Neural progenitor cell (in vitro differentiated cells): ENCODE measurements around the gene NEURL1. TPM values are rescaled to one million over a fixed set of nuclear protein-coding genes. Genes with fewer than 3 reads are reported as not detected.

Experiments
- DNase-seq: peaks from one replicate; pipeline ENCODE4 v3.0.0-alpha.2; 2016; ENCODE audit warnings: low spot score
- H2AFZ ChIP-seq: fragments of 200-600 bp; sonication (generic); replicated peaks from 2 replicates; pipeline ENCODE4 v1.6.1; 2016; ENCODE audit warnings: antibody characterized with exemption
- H3F3A ChIP-seq: fragments of 200-600 bp; sonication (generic); 2 replicates; pipeline ENCODE4 v1.6.1; 2016; ENCODE audit warnings: antibody characterized with exemption, low read depth
- H3K27ac ChIP-seq: fragments of 200-600 bp; sonication (generic); 2 replicates; pipeline ENCODE4 v1.5.1; 2016; ENCODE audit warnings: mild to moderate bottlenecking
- H3K27me3 ChIP-seq: fragments of 200-600 bp; sonication (generic); 2 replicates; pipeline ENCODE4 v1.6.1; 2016; ENCODE audit warnings: mild to moderate bottlenecking, moderate library complexity
- H3K36me3 ChIP-seq: fragments of 200-600 bp; sonication (generic); 2 replicates; pipeline ENCODE4 v1.5.1; 2016
- H3K4me1 ChIP-seq: fragments of 200-600 bp; sonication (generic); 2 replicates; pipeline ENCODE4 v1.6.1; 2016; ENCODE audit warnings: mixed run types
- H3K4me2 ChIP-seq: fragments of 200-600 bp; sonication (generic); 2 replicates; pipeline ENCODE4 v1.6.1; 2016
- H3K4me3 ChIP-seq: fragments of 200-600 bp; sonication (generic); 2 replicates; pipeline ENCODE4 v1.5.1; 2016
- H3K79me2 ChIP-seq: fragments of 200-600 bp; sonication (generic); 2 replicates; pipeline ENCODE4 v1.6.1; 2016; ENCODE audit warnings: low read depth
- H3K9ac ChIP-seq: fragments of 200-600 bp; sonication (generic); 2 replicates; pipeline ENCODE4 v1.6.1; 2016
- H3K9me3 ChIP-seq: fragments of 200-600 bp; sonication (generic); 2 replicates; pipeline ENCODE4 v1.5.1; 2016; ENCODE audit warnings: low read depth
- H4K20me1 ChIP-seq: fragments of 200-600 bp; sonication (generic); 2 replicates; pipeline ENCODE4 v1.6.1; 2016; ENCODE audit warnings: low read depth
- H3K27ac Mint-ChIP-seq: 3 replicates; pipeline ENCODE4 v1.8.0; 2021; ENCODE audit warnings: mixed read lengths
- H3K27me3 Mint-ChIP-seq: 2 replicates; pipeline ENCODE4 v1.8.0; 2022; ENCODE audit warnings: low read depth, mild to moderate bottlenecking, inconsistent platforms, moderate library complexity, mixed read lengths; ENCODE audit not compliant: insufficient read depth
- H3K36me3 Mint-ChIP-seq: 3 replicates; pipeline ENCODE4 v1.8.0; 2021; ENCODE audit warnings: mixed read lengths
- H3K4me1 Mint-ChIP-seq: 3 replicates; pipeline ENCODE4 v1.8.0; 2021; ENCODE audit warnings: mixed read lengths
- H3K4me3 Mint-ChIP-seq: 3 replicates; pipeline ENCODE4 v1.8.0; 2021; ENCODE audit warnings: mild to moderate bottlenecking, moderate library complexity, mixed read lengths
- H3K9me3 Mint-ChIP-seq: 3 replicates; pipeline ENCODE4 v1.8.0; 2020; ENCODE audit warnings: mixed read lengths
- CTCF ChIP-seq: fragments of 200-600 bp; sonication (generic); IDR thresholded peaks from 2 replicates; pipeline ENCODE4 v1.5.1; 2017; ENCODE audit warnings: antibody characterized with exemption, mild to moderate bottlenecking
- EZH2 ChIP-seq: fragments of 200-600 bp; sonication (generic); IDR thresholded peaks from 2 replicates; pipeline ENCODE4 v1.6.1; 2017; ENCODE audit warnings: antibody characterized with exemption, mild to moderate bottlenecking, moderate library complexity
- EZH2phosphoT487 ChIP-seq: fragments of 200-600 bp; sonication (generic); IDR thresholded peaks from 2 replicates; pipeline ENCODE4 v1.6.1; 2017; ENCODE audit warnings: antibody characterized with exemption
- total RNA-seq: library from RNA; depleted of rRNA; stranded (reverse); fragments of >200 nt; gene quantifications from 2 replicates; pipeline ENCODE4 v1.2.3, GENCODE V29; 2015; ENCODE audit warnings: low replicate concordance

The NEURL1 gene
- total RNA-seq, 1 donor from 2014 or later, result 0.06 TPM

- Mint-ChIP-seq H3K4me1 (peaks cover 6% of the 10 kb centered on the region), H3K4me3 (no peak overlapping the region), H3K36me3 (peaks cover 7% of the 10 kb centered on the region), H3K9me3 (no peaks in the 10 kb centered on the region), H3K27me3 (peaks cover 3% of the 10 kb centered on the region), H3K27ac (peak overlapping the region; percentile 2)
- H3K4me2 ChIP-seq, result no peak overlapping the region
- no peaks in the 10 kb centered on the region for H3K36me3 ChIP-seq
- H3K9me3 ChIP-seq, result no peaks in the 10 kb centered on the region
- no peak overlapping the region for H3K9ac ChIP-seq
- TF ChIP-seq CTCF, result peak; percentile 85
- TF ChIP-seq EZH2, result no peak
- no peak for TF ChIP-seq EZH2phosphoT487
- H2AFZ ChIP-seq, result no peak overlapping the region
- H3K27ac ChIP-seq, result no peak overlapping the region
- H3K4me1 ChIP-seq, result no peaks in the 10 kb centered on the region
- no peaks in the 10 kb centered on the region for H3K79me2 ChIP-seq
- no peak overlapping the region for H3K4me3 ChIP-seq
- DNase-seq, result peak; percentile 78
- H3F3A ChIP-seq, result no peaks in the 10 kb centered on the region
- no peaks in the 10 kb centered on the region for H3K27me3 ChIP-seq
- no peaks in the 10 kb centered on the region for H4K20me1 ChIP-seq
Measured at GRCh38 chr10:103598654-103599115, 105.2 kb downstream of the NEURL1 start.

GRCh38 chr10:103599211-103599610 is 105.7 kb downstream of the NEURL1 start:
- Histone ChIP-seq H2AFZ (no peak overlapping the region), H3K9ac (no peak overlapping the region), H3K79me2 (no peaks in the 10 kb centered on the region), H3K36me3 (no peaks in the 10 kb centered on the region), H3K4me3 (no peak overlapping the region), H3F3A (no peaks in the 10 kb centered on the region), H3K27me3 (no peaks in the 10 kb centered on the region), H3K9me3 (no peaks in the 10 kb centered on the region), H4K20me1 (no peaks in the 10 kb centered on the region), H3K27ac (no peak overlapping the region), H3K4me1 (no peaks in the 10 kb centered on the region), H3K4me2 (no peak overlapping the region)
- Mint-ChIP-seq H3K9me3 (no peaks in the 10 kb centered on the region), H3K27ac (no peak overlapping the region), H3K36me3 (peaks cover 7% of the 10 kb centered on the region), H3K4me1 (peaks cover 6% of the 10 kb centered on the region), H3K27me3 (peaks cover 6% of the 10 kb centered on the region), H3K4me3 (no peak overlapping the region)
- DNase-seq, result peak; percentile 24
- TF ChIP-seq EZH2phosphoT487, result no peak
- TF ChIP-seq EZH2, result no peak
- no peak for TF ChIP-seq CTCF

GRCh38 chr10:103599907-103600306 is 106.4 kb downstream of the NEURL1 start:
- H3K79me2 ChIP-seq, result no peaks in the 10 kb centered on the region
- H3K4me2 ChIP-seq, result no peak overlapping the region
- H3K9me3 ChIP-seq, result no peaks in the 10 kb centered on the region
- H3K9ac ChIP-seq, result no peak overlapping the region
- H3K36me3 Mint-ChIP-seq, result peaks cover 10% of the 10 kb centered on the region
- no peaks in the 10 kb centered on the region for H3K9me3 Mint-ChIP-seq
- no peak overlapping the region for H3K27ac ChIP-seq
- no peaks in the 10 kb centered on the region for H3K27me3 ChIP-seq
- H3K36me3 ChIP-seq, result no peaks in the 10 kb centered on the region
- H3K27me3 Mint-ChIP-seq, result peaks cover 3% of the 10 kb centered on the region
- H3F3A ChIP-seq, result no peaks in the 10 kb centered on the region
- H3K4me3 Mint-ChIP-seq, result no peak overlapping the region
- DNase-seq, result no peak
- no peak overlapping the region for H2AFZ ChIP-seq
- no peaks in the 10 kb centered on the region for H3K4me1 ChIP-seq
- no peak for TF ChIP-seq CTCF
- H3K27ac Mint-ChIP-seq, result no peak overlapping the region
- peaks cover 6% of the 10 kb centered on the region for H3K4me1 Mint-ChIP-seq
- no peak overlapping the region for H3K4me3 ChIP-seq
- no peaks in the 10 kb centered on the region for H4K20me1 ChIP-seq
